GM08714 (cell line): ENCODE measurements around the gene OR10AD1.
A peak's percentile ranks its signal among the peaks of the same experiment; 100 is the strongest.
"Not testable (repeated sequence)": the region's sequence is repeated elsewhere in the genome, so short reads cannot be mapped to it uniquely, and the experiment has no call there.

Experiments used
- H3K4me3 ChIP-seq: fragments of 200-500 bp; sonication (Bioruptor generic); 2 replicates; pipeline ENCODE4 v1.5.1; 2014; ENCODE audit warnings: mild to moderate bottlenecking, low read length, inconsistent platforms
- ZNF274 ChIP-seq: IDR thresholded peaks from 2 replicates; pipeline ENCODE4 v1.6.1; 2012; ENCODE audit warnings: mild to moderate bottlenecking, low read depth, low read length

Gene OR10AD1

GRCh38 chr12:48160046-48160445 is 43.0 kb downstream of the OR10AD1 start:
- no peak for TF ChIP-seq ZNF274
- H3K4me3 ChIP-seq = no peak overlapping the region

GRCh38 chr12:48157889-48158370 is 45.2 kb downstream of the OR10AD1 start:
- TF ChIP-seq ZNF274 = no peak
- H3K4me3 ChIP-seq = peak overlapping the region; percentile 48; the same call in 1 of the 2 replicates

GRCh38 chr12:48157018-48157888 is 45.8 kb downstream of the OR10AD1 start, which contains the start of gene ASB8:
Gene ASB8 (minus strand): TSS chr12:48157515. CDS start chr12:48153496, 4,019 bp downstream.
- no peak for TF ChIP-seq ZNF274
- H3K4me3 ChIP-seq = peak within 1 kb of the TSS; percentile 77

GRCh38 chr12:48156652-48157017 is 46.5 kb downstream of the OR10AD1 start:
- no peak for TF ChIP-seq ZNF274
- peak overlapping the region; percentile 77 for H3K4me3 ChIP-seq

GRCh38 chr12:48155786-48156185 is 47.3 kb downstream of the OR10AD1 start:
- H3K4me3 ChIP-seq = not testable (repeated sequence)
